Activated naive CD8-positive, alpha-beta T cell treated with anti-CD3 and anti-CD28 coated beads for 36 hours (primary cell): ENCODE measurements around the gene IGHMBP2. TPM values are rescaled to one million over a fixed set of nuclear protein-coding genes. Genes with fewer than 3 reads are reported as not detected.

Experiments used
- DNase-seq: peaks from one replicate; pipeline ENCODE4 v3.0.0; 2021
- H3K27ac Mint-ChIP-seq: one replicate; pipeline ENCODE4 v1.8.0; 2022; ENCODE audit warnings: mild to moderate bottlenecking, moderate library complexity, mixed read lengths
- H3K27me3 Mint-ChIP-seq: one replicate; pipeline ENCODE4 v1.8.0; 2022; ENCODE audit warnings: mild to moderate bottlenecking, mixed read lengths
- H3K36me3 Mint-ChIP-seq: one replicate; pipeline ENCODE4 v1.8.0; 2021; ENCODE audit warnings: mild to moderate bottlenecking, mixed read lengths
- H3K4me1 Mint-ChIP-seq: one replicate; pipeline ENCODE4 v1.8.0; 2021; ENCODE audit warnings: mixed read lengths
- H3K4me3 Mint-ChIP-seq: one replicate; pipeline ENCODE4 v1.8.0; 2022; ENCODE audit warnings: mild to moderate bottlenecking, moderate library complexity, mixed read lengths
- H3K9me3 Mint-ChIP-seq: one replicate; pipeline ENCODE4 v1.8.0; 2022; ENCODE audit warnings: mixed read lengths
- total RNA-seq, 2 experiments: library from RNA; stranded (reverse); gene quantifications; one replicate each; pipeline ENCODE4 v1.2.3, GENCODE V29; 2021

Gene IGHMBP2
- total RNA-seq, 2 experiments from 2014 or later = 25.5 to 27.0 TPM

DNA sequence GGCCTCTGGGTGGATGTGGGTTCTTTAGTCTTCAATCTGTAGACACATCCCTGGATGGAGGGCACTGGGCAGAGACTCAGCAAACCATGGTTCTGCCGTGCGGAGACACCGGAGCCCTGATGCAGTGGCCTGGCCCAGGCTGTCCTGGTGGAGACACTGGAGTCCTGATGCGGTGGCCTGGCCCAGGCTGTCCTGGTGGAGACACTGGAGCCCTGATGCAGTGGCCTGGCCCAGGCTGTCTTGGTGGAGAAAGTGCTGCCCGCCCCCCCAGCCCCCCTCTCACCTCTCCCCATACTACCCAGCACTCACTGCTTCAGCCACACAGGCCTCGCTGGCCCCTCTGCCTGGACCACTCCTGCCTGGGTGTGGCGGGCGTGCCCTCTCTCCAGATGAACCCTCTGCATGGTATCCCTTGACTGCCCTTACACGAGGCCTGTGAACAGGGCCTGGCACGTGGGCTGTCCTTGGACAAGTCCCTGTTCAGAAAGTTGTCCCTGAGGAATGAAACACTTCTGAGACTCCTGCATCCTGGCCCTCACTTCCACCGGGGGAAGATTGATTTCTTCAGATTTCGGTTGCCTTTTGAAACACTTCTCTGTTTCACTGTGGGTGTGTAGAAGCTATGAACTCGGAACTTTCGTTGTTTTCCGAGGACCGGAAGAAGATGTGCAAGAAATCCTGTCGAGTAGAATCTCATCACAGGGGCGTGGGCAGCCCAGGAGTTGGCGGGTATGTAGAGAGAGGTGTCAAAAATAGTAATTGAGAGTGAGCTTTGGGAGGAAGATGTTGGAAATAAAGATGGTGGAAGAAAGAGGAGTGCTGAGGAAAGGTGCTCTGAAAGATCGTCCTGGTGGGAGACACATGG lies 26.2 kb downstream of the IGHMBP2 start:
- no peak overlapping the region for H3K4me3 Mint-ChIP-seq
- H3K27ac Mint-ChIP-seq = no peak overlapping the region
- no peak for DNase-seq
- peaks cover 2% of the 10 kb centered on the region for H3K4me1 Mint-ChIP-seq
- peaks cover 38% of the 10 kb centered on the region for H3K36me3 Mint-ChIP-seq
- peaks cover 9% of the 10 kb centered on the region for H3K9me3 Mint-ChIP-seq
- H3K27me3 Mint-ChIP-seq = no peaks in the 10 kb centered on the region

DNA sequence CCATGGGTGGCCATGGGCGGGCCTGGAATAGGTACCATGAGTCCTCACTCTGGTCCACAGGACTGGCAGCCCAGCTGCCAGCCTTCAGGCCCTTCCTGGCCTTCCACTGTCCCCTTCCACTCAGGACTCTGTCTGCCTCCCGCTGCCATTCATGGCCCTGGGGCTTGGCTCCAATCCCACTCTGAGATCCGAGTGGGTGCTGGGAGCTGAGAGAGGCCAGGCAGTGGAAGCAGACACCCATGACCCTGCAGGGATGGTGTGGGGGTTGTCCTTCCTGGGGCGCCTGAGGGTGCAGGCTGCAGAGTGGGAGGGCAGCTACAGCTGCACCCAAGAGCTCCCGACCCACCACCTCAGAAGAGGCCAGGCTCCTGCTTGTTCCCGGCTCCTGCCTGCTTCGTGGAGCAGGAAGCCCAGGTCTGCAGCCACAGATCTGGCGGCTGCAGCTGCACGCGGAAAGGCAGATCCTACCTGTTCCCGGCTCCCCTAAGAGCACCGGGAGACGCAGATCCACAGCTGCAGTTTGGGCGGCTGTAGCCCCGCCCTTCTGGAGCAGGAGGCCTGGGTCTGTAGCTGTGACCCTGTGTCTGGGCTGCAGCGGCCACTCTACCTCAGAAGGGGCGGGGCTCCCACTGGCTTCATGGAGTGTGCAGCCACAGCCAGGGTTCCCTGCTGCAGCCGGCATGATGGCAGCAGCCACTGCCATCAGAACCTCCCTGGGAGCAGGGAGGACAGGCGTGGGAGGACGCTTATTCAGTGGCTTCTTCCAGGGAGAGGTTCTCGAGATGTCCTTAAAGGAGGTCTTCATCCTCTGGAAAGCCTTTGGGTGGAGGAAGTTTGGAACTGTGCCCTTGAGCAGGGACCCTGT lies 27.5 kb downstream of the IGHMBP2 start:
- Mint-ChIP-seq H3K36me3 (peaks cover 26% of the 10 kb centered on the region), H3K9me3 (no peaks in the 10 kb centered on the region), H3K4me3 (no peak overlapping the region), H3K27me3 (no peaks in the 10 kb centered on the region), H3K27ac (no peak overlapping the region), H3K4me1 (peaks cover 2% of the 10 kb centered on the region)
- DNase-seq = no peak

DNA sequence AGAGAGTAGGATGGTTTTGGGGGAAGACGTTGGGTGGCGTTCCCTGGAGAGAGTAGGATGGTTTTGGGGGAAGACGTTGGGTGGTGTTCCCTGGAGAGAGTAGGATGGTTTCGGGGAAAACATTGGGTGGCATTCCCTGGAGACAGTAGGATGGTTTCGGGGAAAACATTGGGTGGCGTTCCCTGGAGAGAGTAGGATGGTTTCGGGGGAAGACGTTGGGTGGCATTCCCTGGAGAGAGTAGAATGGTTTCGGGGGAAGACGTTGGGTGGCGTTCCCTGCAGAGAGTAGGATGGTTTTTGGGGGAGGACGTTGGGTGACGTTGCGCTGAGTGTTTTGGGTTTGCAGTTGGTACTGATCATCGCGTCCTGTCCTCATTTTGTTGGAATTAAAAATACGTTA lies 28.2 kb downstream of the IGHMBP2 start:
- Mint-ChIP-seq H3K9me3 (no peaks in the 10 kb centered on the region), H3K27me3 (no peaks in the 10 kb centered on the region), H3K36me3 (peaks cover 20% of the 10 kb centered on the region), H3K4me1 (peaks cover 2% of the 10 kb centered on the region), H3K27ac (no peak overlapping the region), H3K4me3 (no peak overlapping the region)
- DNase-seq = no peak

DNA sequence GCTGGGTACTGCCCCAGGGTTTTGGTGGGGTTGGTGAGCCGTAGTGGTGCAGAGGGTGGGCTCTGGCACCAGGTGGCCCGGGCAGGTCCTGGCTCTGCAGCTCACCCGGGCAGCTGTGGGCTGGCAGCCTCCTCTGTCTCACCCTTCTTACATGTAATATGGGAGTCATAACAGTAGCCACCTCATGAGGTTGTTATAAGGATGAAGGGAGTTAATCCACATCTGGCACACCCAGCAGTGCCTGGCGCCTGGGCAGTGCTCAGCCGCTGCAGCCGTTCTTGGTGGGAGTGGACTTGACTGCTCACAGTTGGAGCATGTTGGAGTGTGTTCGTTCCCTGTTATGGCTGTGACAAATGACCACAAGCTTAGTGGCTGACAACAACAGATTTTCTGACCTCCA lies 28.7 kb downstream of the IGHMBP2 start:
- no peak overlapping the region for H3K27ac Mint-ChIP-seq
- peaks cover 15% of the 10 kb centered on the region for H3K36me3 Mint-ChIP-seq
- no peak overlapping the region for H3K4me3 Mint-ChIP-seq
- H3K4me1 Mint-ChIP-seq = peaks cover 2% of the 10 kb centered on the region
- no peaks in the 10 kb centered on the region for H3K27me3 Mint-ChIP-seq
- H3K9me3 Mint-ChIP-seq = no peaks in the 10 kb centered on the region
- DNase-seq = no peak

DNA sequence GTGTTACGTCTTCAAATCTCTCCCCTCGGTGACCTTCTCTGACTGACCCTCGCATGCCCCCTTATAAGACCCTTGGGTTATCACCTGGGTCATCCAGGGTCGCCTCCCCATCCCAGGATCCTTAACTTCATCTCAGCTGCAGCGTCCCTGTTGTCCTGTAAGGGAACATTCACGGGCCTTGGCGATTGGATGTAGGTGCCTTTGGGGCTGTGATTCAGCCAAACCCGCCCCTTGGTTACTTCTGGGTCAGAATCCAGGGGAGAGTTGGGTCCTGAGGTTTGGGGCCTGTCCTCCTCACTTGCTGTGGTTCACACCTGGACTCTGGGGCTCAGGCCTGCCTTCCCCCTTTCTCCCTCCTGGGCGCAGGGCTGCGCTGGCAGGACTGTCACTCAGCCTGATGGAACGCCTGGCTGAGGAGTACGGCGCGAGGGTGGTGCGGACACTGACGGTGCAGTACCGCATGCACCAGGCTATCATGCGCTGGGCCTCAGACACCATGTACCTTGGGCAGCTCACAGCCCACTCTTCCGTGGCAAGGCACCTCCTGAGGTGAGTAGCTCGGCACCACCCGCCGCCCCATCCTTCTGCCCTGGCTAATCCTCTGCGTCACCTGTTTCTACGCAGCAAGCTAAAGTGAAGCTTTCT lies 29.4 kb downstream of the IGHMBP2 start:
- H3K4me1 Mint-ChIP-seq = no peaks in the 10 kb centered on the region

DNA sequence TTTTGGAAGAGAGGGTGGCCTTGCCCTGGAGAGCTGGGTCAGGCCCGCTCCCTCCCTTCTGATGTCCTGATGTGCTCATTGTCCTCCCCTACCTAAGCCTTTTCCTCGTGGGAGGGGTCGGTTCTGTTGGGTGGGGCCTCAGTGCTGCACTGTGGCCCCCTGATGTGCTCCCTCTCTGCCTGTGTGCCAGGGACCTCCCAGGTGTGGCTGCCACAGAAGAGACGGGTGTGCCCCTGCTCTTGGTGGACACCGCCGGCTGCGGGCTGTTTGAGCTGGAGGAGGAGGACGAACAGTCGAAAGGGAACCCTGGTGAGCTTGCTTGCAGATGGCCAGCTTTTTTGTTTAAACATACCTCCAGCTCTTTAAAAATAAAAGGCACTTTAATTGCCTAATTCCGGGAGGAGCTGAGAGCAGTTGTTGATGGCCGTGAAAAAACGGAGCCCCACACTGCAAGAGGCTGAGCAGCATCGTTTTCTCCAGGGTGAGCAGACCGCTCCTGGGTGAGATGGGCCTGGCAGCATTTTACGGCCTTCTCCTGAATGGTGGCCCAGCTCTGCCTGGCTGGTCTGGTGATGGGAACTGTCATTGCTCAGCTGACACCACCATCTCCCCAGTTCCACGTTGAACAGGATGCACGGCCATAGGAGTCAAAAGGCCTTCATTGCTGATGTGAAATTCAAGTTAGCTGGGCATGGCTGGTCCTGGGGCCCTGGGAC lies 30.1 kb downstream of the IGHMBP2 start:
- peaks cover 8% of the 10 kb centered on the region for H3K36me3 Mint-ChIP-seq
- DNase-seq = no peak
- no peak overlapping the region for H3K27ac Mint-ChIP-seq
- H3K4me1 Mint-ChIP-seq = no peaks in the 10 kb centered on the region
- no peak overlapping the region for H3K4me3 Mint-ChIP-seq
- no peaks in the 10 kb centered on the region for H3K9me3 Mint-ChIP-seq
- no peaks in the 10 kb centered on the region for H3K27me3 Mint-ChIP-seq

More for the DNA sequence above, 29.4 kb downstream of the IGHMBP2 start:
- Mint-ChIP-seq H3K27ac (no peak overlapping the region), H3K4me3 (no peak overlapping the region), H3K36me3 (peaks cover 9% of the 10 kb centered on the region), H3K9me3 (no peaks in the 10 kb centered on the region), H3K27me3 (no peaks in the 10 kb centered on the region)
- DNase-seq = no peak

DNA sequence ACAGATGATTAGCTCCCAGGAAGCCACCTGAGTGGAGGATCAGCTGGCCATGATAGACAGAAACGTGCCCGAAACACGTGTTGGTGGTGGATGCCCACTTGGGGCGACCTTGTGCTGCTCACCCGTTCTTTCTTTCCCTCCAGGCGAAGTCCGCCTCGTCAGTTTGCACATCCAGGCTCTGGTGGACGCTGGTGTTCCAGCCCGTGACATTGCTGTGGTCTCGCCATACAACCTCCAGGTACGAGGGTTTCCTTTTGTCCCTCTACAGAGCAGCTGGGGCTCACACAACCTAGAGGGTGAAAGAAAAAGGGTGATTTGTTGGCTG lies 30.6 kb downstream of the IGHMBP2 start:
- H3K27me3 Mint-ChIP-seq = no peaks in the 10 kb centered on the region
- H3K27ac Mint-ChIP-seq = no peak overlapping the region
- DNase-seq = no peak
- no peaks in the 10 kb centered on the region for H3K9me3 Mint-ChIP-seq
- H3K4me1 Mint-ChIP-seq = no peaks in the 10 kb centered on the region
- H3K36me3 Mint-ChIP-seq = peaks cover 8% of the 10 kb centered on the region
- no peak overlapping the region for H3K4me3 Mint-ChIP-seq

DNA sequence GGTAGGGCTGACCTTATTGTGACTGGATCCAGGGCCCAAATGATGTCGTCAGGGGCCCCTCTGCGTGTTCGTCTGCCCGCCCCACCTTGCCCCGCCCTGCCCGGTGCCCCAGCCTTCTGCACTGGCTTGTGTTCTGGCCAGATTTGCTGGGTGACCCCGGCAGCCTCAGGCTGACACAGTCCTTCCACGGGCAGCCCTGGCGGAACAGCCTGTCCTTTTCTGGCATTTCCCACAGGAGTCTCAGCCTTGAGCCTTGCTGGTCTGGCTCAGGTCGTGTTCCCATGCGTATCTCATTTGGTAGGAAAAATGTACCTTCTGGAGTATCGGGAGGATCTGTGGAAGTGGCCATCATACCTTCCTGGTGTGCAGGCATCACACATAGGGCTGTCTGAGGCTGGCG lies 31.0 kb downstream of the IGHMBP2 start:
- H3K4me1 Mint-ChIP-seq = no peaks in the 10 kb centered on the region
- H3K9me3 Mint-ChIP-seq = no peaks in the 10 kb centered on the region
- DNase-seq = no peak
- H3K36me3 Mint-ChIP-seq = peaks cover 8% of the 10 kb centered on the region
- H3K4me3 Mint-ChIP-seq = no peak overlapping the region
- no peak overlapping the region for H3K27ac Mint-ChIP-seq
- H3K27me3 Mint-ChIP-seq = no peaks in the 10 kb centered on the region

DNA sequence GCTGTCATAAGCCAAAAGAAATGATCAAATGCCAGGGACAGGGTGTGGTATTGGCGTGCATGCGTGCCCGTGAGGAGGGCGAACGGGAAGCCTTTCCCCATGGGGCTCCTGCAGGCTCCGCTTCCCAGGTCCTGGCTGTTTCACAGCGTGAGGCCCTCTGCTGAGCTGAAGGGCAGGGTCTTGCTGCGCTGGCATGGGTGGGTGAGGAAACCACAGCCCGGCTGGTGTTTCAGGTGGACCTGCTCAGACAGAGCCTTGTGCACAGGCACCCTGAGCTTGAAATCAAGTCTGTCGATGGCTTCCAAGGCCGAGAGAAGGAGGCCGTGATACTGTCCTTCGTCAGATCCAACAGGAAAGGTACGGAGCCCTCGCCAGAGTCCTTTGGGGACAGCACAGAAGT lies 31.4 kb downstream of the IGHMBP2 start:
- Mint-ChIP-seq H3K27ac (no peak overlapping the region), H3K9me3 (no peaks in the 10 kb centered on the region), H3K4me1 (no peaks in the 10 kb centered on the region), H3K27me3 (no peaks in the 10 kb centered on the region), H3K36me3 (peaks cover 6% of the 10 kb centered on the region), H3K4me3 (no peak overlapping the region)
- DNase-seq = no peak

DNA sequence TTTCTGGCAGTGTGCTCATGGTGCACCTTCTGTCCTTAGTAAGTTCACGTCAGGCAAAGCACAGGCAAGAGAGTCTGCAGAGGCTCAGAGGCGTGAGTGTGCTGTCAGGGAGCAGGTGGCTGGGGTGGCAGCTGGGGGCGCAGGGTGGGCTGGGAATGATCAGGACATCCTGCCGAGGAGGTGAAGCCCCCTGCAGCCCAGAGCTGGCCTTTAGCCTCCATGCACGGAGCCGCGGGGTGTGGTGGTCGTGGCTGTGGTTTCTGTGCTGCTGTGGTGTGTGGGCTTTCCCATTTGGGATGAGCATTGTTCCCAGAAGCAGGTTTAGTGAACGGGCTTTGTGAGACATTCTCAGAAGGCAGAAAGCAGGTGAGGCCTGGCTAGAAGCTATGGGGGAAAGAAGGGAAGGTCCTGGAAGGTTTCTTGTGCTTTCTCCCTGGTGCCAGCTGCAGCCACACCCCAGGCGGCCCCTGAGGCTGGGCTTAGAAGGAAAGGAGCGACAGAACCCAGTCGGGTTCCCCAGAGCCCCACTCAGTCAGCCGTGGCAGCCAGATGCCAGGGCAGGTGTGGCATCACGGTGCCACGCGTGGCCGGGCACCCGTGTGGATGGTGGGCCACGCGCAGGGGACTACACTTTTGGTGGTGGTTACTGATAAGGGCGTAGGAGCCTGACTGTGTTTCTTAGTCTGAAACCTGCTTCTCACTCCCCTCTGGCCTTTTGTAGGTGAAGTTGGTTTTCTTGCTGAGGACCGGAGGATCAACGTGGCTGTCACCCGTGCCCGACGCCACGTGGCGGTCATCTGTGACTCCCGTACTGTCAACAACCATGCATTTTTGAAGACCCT lies 32.0 kb downstream of the IGHMBP2 start:
- Mint-ChIP-seq H3K27ac (no peak overlapping the region), H3K4me1 (no peaks in the 10 kb centered on the region), H3K27me3 (no peaks in the 10 kb centered on the region), H3K36me3 (no peaks in the 10 kb centered on the region), H3K9me3 (no peaks in the 10 kb centered on the region), H3K4me3 (no peak overlapping the region)
- no peak for DNase-seq

DNA sequence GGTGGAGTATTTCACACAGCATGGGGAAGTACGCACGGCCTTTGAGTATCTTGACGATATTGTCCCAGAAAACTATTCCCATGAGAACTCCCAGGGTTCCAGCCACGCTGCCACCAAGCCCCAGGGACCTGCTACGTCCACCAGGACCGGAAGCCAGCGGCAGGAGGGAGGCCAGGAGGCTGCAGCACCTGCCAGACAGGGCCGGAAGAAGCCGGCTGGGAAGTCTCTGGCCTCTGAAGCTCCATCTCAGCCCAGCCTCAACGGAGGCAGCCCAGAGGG lies 32.6 kb downstream of the IGHMBP2 start:
- no peaks in the 10 kb centered on the region for H3K9me3 Mint-ChIP-seq
- no peaks in the 10 kb centered on the region for H3K4me1 Mint-ChIP-seq
- DNase-seq = no peak
- no peaks in the 10 kb centered on the region for H3K36me3 Mint-ChIP-seq
- H3K27ac Mint-ChIP-seq = no peak overlapping the region
- no peaks in the 10 kb centered on the region for H3K27me3 Mint-ChIP-seq
- no peak overlapping the region for H3K4me3 Mint-ChIP-seq

DNA sequence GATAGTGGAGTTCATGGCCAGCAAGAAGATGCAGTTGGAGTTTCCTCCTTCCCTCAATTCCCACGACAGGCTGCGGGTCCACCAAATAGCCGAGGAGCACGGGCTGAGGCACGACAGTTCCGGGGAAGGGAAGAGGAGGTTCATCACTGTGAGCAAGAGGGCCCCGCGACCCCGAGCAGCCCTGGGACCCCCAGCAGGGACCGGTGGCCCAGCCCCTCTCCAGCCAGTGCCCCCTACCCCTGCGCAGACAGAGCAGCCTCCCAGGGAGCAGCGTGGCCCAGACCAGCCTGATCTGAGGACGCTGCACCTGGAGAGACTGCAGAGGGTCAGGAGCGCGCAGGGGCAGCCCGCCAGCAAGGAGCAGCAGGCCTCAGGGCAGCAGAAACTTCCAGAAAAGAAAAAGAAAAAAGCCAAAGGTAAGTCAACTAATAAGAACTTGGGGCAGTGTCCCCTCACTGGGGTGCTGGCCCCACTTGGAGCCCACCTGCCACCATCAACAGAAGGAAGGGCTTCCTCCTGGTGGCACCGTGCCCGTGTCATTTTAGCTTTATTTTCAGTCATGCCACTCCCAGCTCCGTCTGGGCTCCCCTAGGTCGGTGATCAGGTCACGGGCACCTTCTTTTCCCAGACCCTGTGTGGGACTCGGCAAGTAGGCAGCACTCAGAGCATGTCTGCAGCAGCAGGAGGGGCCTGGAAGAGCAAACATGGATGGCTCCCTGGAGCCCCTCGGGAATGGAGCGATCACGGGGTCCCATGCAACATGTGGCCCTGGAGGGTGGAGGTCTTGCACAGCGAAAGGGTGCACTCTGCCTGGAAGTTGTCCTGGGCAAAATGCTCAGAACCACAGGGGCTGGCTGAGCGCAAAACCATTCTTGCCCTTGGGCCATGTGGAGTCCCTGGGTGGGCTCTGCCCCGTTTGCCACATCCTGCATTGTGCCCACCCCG lies 33.3 kb downstream of the IGHMBP2 start:
- H3K27ac Mint-ChIP-seq = no peak overlapping the region
- H3K4me3 Mint-ChIP-seq = no peak overlapping the region
- H3K27me3 Mint-ChIP-seq = no peaks in the 10 kb centered on the region
- DNase-seq = no peak
- no peaks in the 10 kb centered on the region for H3K36me3 Mint-ChIP-seq
- H3K9me3 Mint-ChIP-seq = no peaks in the 10 kb centered on the region
- H3K4me1 Mint-ChIP-seq = no peaks in the 10 kb centered on the region

DNA sequence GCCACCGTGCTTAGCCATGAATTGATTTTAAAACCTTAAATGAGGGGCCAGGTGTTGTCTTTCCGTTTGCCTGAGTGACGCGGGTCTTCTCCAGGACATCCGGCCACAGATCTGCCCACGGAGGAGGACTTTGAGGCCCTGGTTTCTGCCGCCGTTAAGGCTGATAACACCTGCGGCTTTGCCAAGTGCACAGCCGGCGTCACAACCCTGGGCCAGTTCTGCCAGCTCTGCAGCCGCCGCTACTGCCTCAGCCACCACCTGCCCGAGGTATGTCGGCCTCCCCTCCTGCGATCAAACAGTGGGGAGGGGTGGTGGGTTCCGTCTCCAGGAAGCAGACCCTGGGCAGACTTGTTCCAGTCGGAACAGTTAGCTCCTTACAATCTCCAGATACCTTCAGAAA lies 34.4 kb downstream of the IGHMBP2 start:
- no peak overlapping the region for H3K4me3 Mint-ChIP-seq
- H3K27me3 Mint-ChIP-seq = no peaks in the 10 kb centered on the region
- H3K9me3 Mint-ChIP-seq = no peaks in the 10 kb centered on the region
- H3K4me1 Mint-ChIP-seq = no peaks in the 10 kb centered on the region
- H3K27ac Mint-ChIP-seq = no peak overlapping the region
- no peaks in the 10 kb centered on the region for H3K36me3 Mint-ChIP-seq
- DNase-seq = no peak
